Stimulated activated CD4-positive, alpha-beta T cell treated with anti-CD3 and anti-CD28 coated beads, Interleukin-4, amount 100 ng/mL, for 48 hours (primary cell): Measurements from ENCODE around the gene WFIKKN2.
"Not testable (repeated sequence)": the region's sequence is repeated elsewhere in the genome, so short reads cannot be mapped to it uniquely, and the experiment has no call there.

Experiments
- DNase-seq, 2 donors: peaks; one replicate each; pipeline ENCODE4 v3.0.0-alpha.2; 2020; ENCODE audit warnings: low read depth in 2 of 2

WFIKKN2 gene

GRCh38 chr17:50835301-50836234, at the start of gene WFIKKN2:
Gene WFIKKN2, plus strand, starts transcription at chr17:50835586. Its CDS starts 352 bp downstream, at chr17:50835938.
- DNase-seq = no peak

GRCh38 chr17:50785946-50786570, 49.3 kb upstream of the WFIKKN2 start:
- DNase-seq = no peak

GRCh38 chr17:50787106-50787505, 48.3 kb upstream of the WFIKKN2 start:
- DNase-seq = no peak

GRCh38 chr17:50790618-50791017, 44.8 kb upstream of the WFIKKN2 start:
- no peak for DNase-seq

- no peak for DNase-seq
These were observed 43.3 kb upstream of the WFIKKN2 start for GRCh38 chr17:50792132-50792531.

- DNase-seq = no peak
These were observed 42.4 kb upstream of the WFIKKN2 start for GRCh38 chr17:50793007-50793406.

- no peak for DNase-seq
These were observed 41.0 kb upstream of the WFIKKN2 start for GRCh38 chr17:50794361-50794760.

GRCh38 chr17:50797135-50797810, 38.1 kb upstream of the WFIKKN2 start:
- DNase-seq = no peak

- DNase-seq = no peak
These were observed 36.7 kb upstream of the WFIKKN2 start for GRCh38 chr17:50798424-50799288.

- DNase-seq = no peak
These were observed 35.8 kb upstream of the WFIKKN2 start for GRCh38 chr17:50799582-50799981.

- DNase-seq = no peak
These were observed 35.1 kb upstream of the WFIKKN2 start for GRCh38 chr17:50800196-50800700.

- DNase-seq = no peak
These were observed 32.5 kb upstream of the WFIKKN2 start for GRCh38 chr17:50802609-50803571.

- DNase-seq = no peak
These were observed 31.7 kb upstream of the WFIKKN2 start for GRCh38 chr17:50803676-50804075.

GRCh38 chr17:50804749-50805475, 30.5 kb upstream of the WFIKKN2 start:
- DNase-seq = not testable (repeated sequence)

GRCh38 chr17:50805486-50805885, 29.9 kb upstream of the WFIKKN2 start:
- no peak for DNase-seq

- no peak for DNase-seq
These were observed 29.2 kb upstream of the WFIKKN2 start for GRCh38 chr17:50806141-50806643.

GRCh38 chr17:50807009-50807408, 28.4 kb upstream of the WFIKKN2 start:
- DNase-seq = no peak

GRCh38 chr17:50807675-50808074, 27.7 kb upstream of the WFIKKN2 start:
- DNase-seq = no peak

GRCh38 chr17:50808413-50808812, 27.0 kb upstream of the WFIKKN2 start:
- no peak for DNase-seq
